K562 (cell line): ENCODE results near the gene CD47. TPM values are rescaled to one million over a fixed set of nuclear protein-coding genes. Genes with fewer than 3 reads are reported as not detected.

ENCODE experiments used
- ATAC-seq: fragments of 200-7000 bp; cut with Tn5 transposase; 3 replicates; pipeline ENCODE4 v1.9.1; 2020; ENCODE audit warnings: moderate library complexity
- BruUV-seq: library from RNA; stranded (reverse); fragments of 400-500 nt; replicated peaks from 2 replicates; lab custom pipeline; 2021; lab: Mats Ljungman, UMichigan
- CTCF ChIA-PET: fragments of 300-600 bp; formaldehyde crosslinking; extraction: SDS; loops from one replicate; lab custom pipeline; 2021; ENCODE audit warnings: low intra/inter-chr PET ratio; lab: Yijun Ruan, JAX
- POLR2A ChIA-PET: fragments of 300-600, 350-650 bp; sonication (Branson Sonifier 250); formaldehyde crosslinking; extraction: SDS; loops from one replicate; lab custom pipeline; 2021; ENCODE audit warnings: antibody characterized with exemption, inconsistent platforms; lab: Yijun Ruan, JAX
- DNase-seq, 4 experiments: peaks; one replicate each; pipeline versions ENCODE4 v3.0.0 to v3.0.0-alpha.2; 2011 to 2018; ENCODE audit warnings: low spot score in 3 of 4, mixed read lengths in 3 of 4; ENCODE audit errors: extremely low read depth in 1 of 4
- FAIRE-seq: peaks from 2 replicates; lab custom pipeline; 2011; peaks lifted over from hg19 to GRCh38; lab: Jason Lieb, UNC
- H2AFZ ChIP-seq: 2 replicates; pipeline ENCODE4 v1.6.0; 2011; ENCODE audit warnings: low read depth, low read length, control low read depth, inconsistent platforms
- H3K27ac ChIP-seq: fragments of 200-600 bp; 3 replicates; pipeline ENCODE4 v1.8.0; 2011; ENCODE audit warnings: low read depth, mild to moderate bottlenecking, control low read depth, inconsistent platforms, low read length, moderate library complexity, mixed read lengths; ENCODE audit errors: extremely low read depth
- H3K27me3 ChIP-seq, 2 experiments: fragments of 300-600 bp in 1 of 2; 2 replicates in 1 of 2; 3 replicates in 1 of 2; pipeline versions ENCODE4 v1.6.0 to v1.8.0; 2011; ENCODE audit warnings: inconsistent platforms in 2 of 2, low read length in 2 of 2, mild to moderate bottlenecking in 1 of 2, mixed read lengths in 1 of 2, moderate library complexity in 1 of 2; ENCODE audit not compliant: control insufficient read depth in 2 of 2, insufficient read depth in 2 of 2
- H3K36me3 ChIP-seq: fragments of 300-600 bp; 3 replicates; pipeline ENCODE4 v1.8.0; 2011; ENCODE audit warnings: mild to moderate bottlenecking, low read length, inconsistent platforms; ENCODE audit not compliant: control insufficient read depth, insufficient read depth
- H3K4me1 ChIP-seq, 2 experiments: fragments of 200-600 bp in 1 of 2; replicated peaks in 1 of 2; 2 replicates in 1 of 2; 3 replicates in 1 of 2; pipeline versions ENCODE4 v1.5.1 to v1.8.0; 2011; ENCODE audit warnings: inconsistent platforms in 2 of 2, low read length in 2 of 2, mild to moderate bottlenecking in 1 of 2, mixed read lengths in 1 of 2, moderate library complexity in 1 of 2; ENCODE audit not compliant: control insufficient read depth in 2 of 2, insufficient read depth in 2 of 2
- H3K4me2 ChIP-seq: 2 replicates; pipeline ENCODE4 v1.6.1; 2011; ENCODE audit warnings: low read length, control low read depth, inconsistent platforms, mixed read lengths; ENCODE audit not compliant: insufficient read depth
- H3K4me3 ChIP-seq: fragments of 200-600 bp; sonication (generic), shearing (Covaris generic); 2 replicates; pipeline ENCODE4 v1.5.1; 2016; ENCODE audit warnings: control low read depth, inconsistent platforms
- H3K79me2 ChIP-seq: fragments of 200-600 bp; 3 replicates; pipeline ENCODE4 v1.8.0; 2011; ENCODE audit warnings: low read length, inconsistent platforms; ENCODE audit not compliant: control insufficient read depth, insufficient read depth
- H3K9ac ChIP-seq, 2 experiments: 2 replicates each; pipeline versions ENCODE4 v1.6.0 to v1.6.1; 2011; ENCODE audit warnings: low read depth in 2 of 2, low read length in 2 of 2, control low read depth in 1 of 2, inconsistent platforms in 1 of 2, mild to moderate bottlenecking in 1 of 2, mixed read lengths in 1 of 2; ENCODE audit not compliant: insufficient read depth in 1 of 2
- H3K9me1 ChIP-seq: one replicate; pipeline ENCODE4 v1.6.0; 2011; ENCODE audit warnings: inconsistent platforms, mild to moderate bottlenecking, low read length, moderate library complexity; ENCODE audit not compliant: control insufficient read depth, insufficient read depth
- H3K9me3 ChIP-seq: replicated peaks from 2 replicates; pipeline ENCODE4 v1.5.1; 2011; ENCODE audit warnings: low read depth, low read length, inconsistent platforms; ENCODE audit not compliant: control insufficient read depth, insufficient read depth
- H4K20me1 ChIP-seq: replicated peaks from 2 replicates; pipeline ENCODE4 v1.6.1; 2011; ENCODE audit warnings: low read length, inconsistent platforms, mixed read lengths; ENCODE audit not compliant: control insufficient read depth, insufficient read depth
- ATF1 ChIP-seq, 2 experiments: fragments of 450-650 bp in 1 of 2; IDR thresholded peaks; 2 replicates each; pipeline ENCODE4 v1.6.1; 2016; ENCODE audit warnings: missing compliant biosample characterization in 1 of 2, missing genetic modification characterization in 1 of 2
- CHD2 ChIP-seq: IDR thresholded peaks from 2 replicates; pipeline ENCODE4 v1.6.1; 2011; ENCODE audit warnings: low read depth, low read length
- DDX20 ChIP-seq: fragments of 450-650 bp; IDR thresholded peaks from 2 replicates; pipeline ENCODE4 v1.6.1; 2016; ENCODE audit warnings: missing genetic modification characterization, low read depth, mild to moderate bottlenecking, missing compliant biosample characterization, moderate library complexity
- HBP1 ChIP-seq: fragments of 450-650 bp; formaldehyde crosslinking; IDR thresholded peaks from 2 replicates; pipeline ENCODE4 v1.4.0; 2022; ENCODE audit warnings: missing genetic modification characterization
- IRF2 ChIP-seq: sonication (generic); formaldehyde crosslinking; IDR thresholded peaks from 2 replicates; pipeline ENCODE4 v1.8.1; 2022; ENCODE audit warnings: mild to moderate bottlenecking, missing genetic modification reagents
- MTA1 ChIP-seq: fragments of 450-650 bp; IDR thresholded peaks from 2 replicates; pipeline ENCODE4 v1.6.1; 2017; ENCODE audit warnings: borderline replicate concordance
- PHF8 ChIP-seq: fragments of 200-600 bp; sonication (generic); IDR thresholded peaks from 2 replicates; pipeline ENCODE4 v1.6.1; 2012; ENCODE audit warnings: mixed run types, mild to moderate bottlenecking, inconsistent platforms, low read length, moderate library complexity, borderline replicate concordance
- RFX7 ChIP-seq: fragments of 250-450 bp; sonication (Bioruptor Pico); IDR thresholded peaks from 2 replicates; pipeline ENCODE4 v1.5.1; 2021; ENCODE audit warnings: mild to moderate bottlenecking
- SPI1 ChIP-seq: IDR thresholded peaks from 2 replicates; pipeline ENCODE4 v1.6.1; 2011; ENCODE audit warnings: low read depth, low read length, control low read depth, borderline replicate concordance
- SRSF9 ChIP-seq: fragments of 200-400 bp; formaldehyde crosslinking; IDR thresholded peaks from 2 replicates; pipeline ENCODE4 v1.6.1; 2017; ENCODE audit warnings: low read depth, low read length, borderline replicate concordance
- TCF3 ChIP-seq: sonication (generic); formaldehyde crosslinking; IDR thresholded peaks from 2 replicates; pipeline ENCODE4 v1.4.0; 2020; ENCODE audit warnings: mild to moderate bottlenecking, missing genetic modification reagents
- U2AF1 ChIP-seq: fragments of 200-400 bp; formaldehyde crosslinking; optimal IDR thresholded peaks from 2 replicates; pipeline ENCODE3; 2017; ENCODE audit warnings: mild to moderate bottlenecking, low read depth, low read length, moderate library complexity
- ZBTB34 ChIP-seq: fragments of 250-450 bp; sonication (Bioruptor Pico); IDR thresholded peaks from 2 replicates; pipeline ENCODE4 v1.8.0; 2021; ENCODE audit warnings: mild to moderate bottlenecking, moderate library complexity
- ZNF212 ChIP-seq: fragments of 450-650 bp; formaldehyde crosslinking; IDR thresholded peaks from 2 replicates; pipeline ENCODE4 v1.4.0; 2020; ENCODE audit warnings: mild to moderate bottlenecking
- ZNF583 ChIP-seq: fragments of 250-450 bp; sonication (Bioruptor Pico); IDR thresholded peaks from 2 replicates; pipeline ENCODE4 v1.4.0; 2020
- ZNF586 ChIP-seq: fragments of 450-650 bp; formaldehyde crosslinking; conservative IDR thresholded peaks from 2 replicates; pipeline ENCODE4 v1.4.0; 2020; ENCODE audit warnings: mild to moderate bottlenecking, moderate library complexity
- ZNF644 ChIP-seq: fragments of 200-800 bp; sonication (Bioruptor generic); IDR thresholded peaks from 2 replicates; pipeline ENCODE4 v1.6.1; 2016; ENCODE audit warnings: low read depth, missing genetic modification characterization, missing compliant biosample characterization
- ZNF655 ChIP-seq: fragments of 250-450 bp; sonication (Bioruptor Pico); IDR thresholded peaks from 2 replicates; pipeline ENCODE4 v1.5.0; 2021
- ZSCAN29 ChIP-seq: fragments of 450-650 bp; IDR thresholded peaks from 2 replicates; pipeline ENCODE4 v1.6.1; 2017
- ZZZ3 ChIP-seq: fragments of 450-650 bp; IDR thresholded peaks from 2 replicates; pipeline ENCODE4 v1.6.1; 2016; ENCODE audit warnings: antibody characterized with exemption, mild to moderate bottlenecking, moderate library complexity
- in situ Hi-C: fragments of 300-500 bp; cut with MboI; formaldehyde crosslinking; loops from 4 replicates; pipeline ENCODE4 v1.15.0; 2018; ENCODE audit warnings: inconsistent platforms, mixed read lengths
- intact Hi-C: fragments of 100-400 bp; cut with micrococcal nuclease; formaldehyde crosslinking; loops from 2 replicates; pipeline ENCODE4 v1.14.2; 2022
- polyA plus RNA-seq, 8 experiments: library from polyadenylated mRNA; depleted of rRNA in 4 of 8; stranded (reverse) in 5 of 8; unstranded in 3 of 8; fragments of >200 nt; fragmentation: Nextera tagmentation in 2 of 8; fragmentation: Illumina TruSeq in 1 of 8; extraction: Ambion mirVana in 2 of 8; extraction: Trizol in 1 of 8; gene quantifications; 2 replicates each; pipeline versions ENCODE4 v1.2.1 to v1.2.3, GENCODE V29; 2011 to 2014; ENCODE audit warnings: inconsistent platforms in 1 of 8, missing spikeins in 1 of 8
- total RNA-seq, 7 experiments: library from RNA; depleted of rRNA in 6 of 7; stranded (reverse); fragments of >200 nt in 6 of 7; fragmentation: Illumina TruSeq in 2 of 7; extraction: Trizol in 2 of 7; gene quantifications; 2 replicates each; pipeline versions ENCODE4 v1.2.1 to v1.2.3, GENCODE V29; 2011 to 2021; ENCODE audit warnings: low replicate concordance in 1 of 7

CD47 gene
- total and polyA plus RNA-seq, 9 of the 15 experiments (the other 6 are each of a cell fraction or from before 2014, with no cell fraction given) = 10.2 to 62.6 (median 36.3) TPM

GRCh38 chr3:108046247-108046646 lies 44.6 kb downstream of the CD47 start (continued):
- TF ChIP-seq U2AF1 (no peak), SPI1 (no peak), RFX7 (CRISPR knock-in tag) (no peak)

GRCh38 chr3:108044699-108045098 lies 46.1 kb downstream of the CD47 start:
- BruUV-seq = no TSS peak
- H3K27me3 ChIP-seq = no peaks in the 10 kb centered on the region
- no peak overlapping the region for H3K27ac ChIP-seq
- FAIRE-seq (no peak), DNase-seq (no peak), ATAC-seq (no peak)
- no peak for TF ChIP-seq ZNF583
- no peak for TF ChIP-seq ATF1 (CRISPR knock-in tag; IDR thresholded peaks at IDR 0.05)
- TF ChIP-seq ATF1 (tag; IDR thresholded peaks at IDR 0.05) = no peak
- no peak for TF ChIP-seq DDX20 (tag)
- TF ChIP-seq ZSCAN29 = no peak
- no peak for TF ChIP-seq ZZZ3
- no peak for TF ChIP-seq ZNF212 (CRISPR knock-in tag)
- TF ChIP-seq ZNF655 = no peak
- TF ChIP-seq ZNF586 = no peak
- TF ChIP-seq HBP1 (CRISPR knock-in tag) = no peak
- TF ChIP-seq SRSF9 = no peak
- TF ChIP-seq CHD2 = no peak
- TF ChIP-seq ZNF644 = no peak
- TF ChIP-seq IRF2 (CRISPR knock-in tag) = no peak
- no peak for TF ChIP-seq PHF8
- no peak for TF ChIP-seq MTA1
- no peak for TF ChIP-seq ZBTB34 (CRISPR knock-in tag)
- no peak for TF ChIP-seq TCF3 (CRISPR knock-in tag)
- intact Hi-C loops (no loop called here), in situ Hi-C loops (no loop called here)
- no peaks in the 10 kb centered on the region for H3K79me2 ChIP-seq
- H3K4me1 ChIP-seq = no peaks in the 10 kb centered on the region
- no peak overlapping the region for H3K9ac ChIP-seq
- no peak overlapping the region for H3K4me2 ChIP-seq
- no peaks in the 10 kb centered on the region for H3K9me1 ChIP-seq
- ChIA-PET CTCF (no interaction called here), POLR2A (no interaction called here)
- H3K36me3 ChIP-seq = peaks cover 5% of the 10 kb centered on the region; the same call in 1 of the 3 replicates
- H2AFZ ChIP-seq = no peak overlapping the region
- no peaks in the 10 kb centered on the region for H4K20me1 ChIP-seq
- no peak overlapping the region for H3K4me3 ChIP-seq
- no peaks in the 10 kb centered on the region for H3K9me3 ChIP-seq
